ENCODE results near the gene PDLIM4.

DNA sequence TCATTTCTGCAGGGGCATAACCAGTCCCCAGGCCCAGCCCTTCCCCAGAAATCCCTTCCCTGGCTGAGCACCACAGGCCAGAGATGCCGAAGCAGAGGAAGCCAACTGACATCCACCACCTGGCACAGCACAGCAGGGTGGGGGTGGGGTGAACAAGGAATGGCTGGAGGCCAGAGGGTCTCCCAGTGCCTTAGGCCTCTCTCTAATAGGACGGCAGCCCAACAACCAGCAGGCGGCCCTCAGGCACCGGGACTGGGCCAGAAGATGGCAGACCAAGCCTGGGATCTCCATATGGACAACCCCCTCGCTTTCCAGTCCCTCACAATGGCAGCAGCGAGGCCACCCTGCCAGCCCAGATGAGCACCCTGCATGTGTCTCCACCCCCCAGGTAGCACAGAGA lies 13.2 kb downstream of the PDLIM4 start:
- TF ChIP-seq HDAC2 (IDR thresholded peaks at IDR 0.05): no peak
- TF ChIP-seq, protein P1, sequence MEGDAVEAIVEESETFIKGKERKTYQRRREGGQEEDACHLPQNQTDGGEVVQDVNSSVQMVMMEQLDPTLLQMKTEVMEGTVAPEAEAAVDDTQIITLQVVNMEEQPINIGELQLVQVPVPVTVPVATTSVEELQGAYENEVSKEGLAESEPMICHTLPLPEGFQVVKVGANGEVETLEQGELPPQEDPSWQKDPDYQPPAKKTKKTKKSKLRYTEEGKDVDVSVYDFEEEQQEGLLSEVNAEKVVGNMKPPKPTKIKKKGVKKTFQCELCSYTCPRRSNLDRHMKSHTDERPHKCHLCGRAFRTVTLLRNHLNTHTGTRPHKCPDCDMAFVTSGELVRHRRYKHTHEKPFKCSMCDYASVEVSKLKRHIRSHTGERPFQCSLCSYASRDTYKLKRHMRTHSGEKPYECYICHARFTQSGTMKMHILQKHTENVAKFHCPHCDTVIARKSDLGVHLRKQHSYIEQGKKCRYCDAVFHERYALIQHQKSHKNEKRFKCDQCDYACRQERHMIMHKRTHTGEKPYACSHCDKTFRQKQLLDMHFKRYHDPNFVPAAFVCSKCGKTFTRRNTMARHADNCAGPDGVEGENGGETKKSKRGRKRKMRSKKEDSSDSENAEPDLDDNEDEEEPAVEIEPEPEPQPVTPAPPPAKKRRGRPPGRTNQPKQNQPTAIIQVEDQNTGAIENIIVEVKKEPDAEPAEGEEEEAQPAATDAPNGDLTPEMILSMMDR (IDR thresholded peaks at IDR 0.05): no peak
- no peak for TF ChIP-seq ZFP36 (IDR thresholded peaks at IDR 0.05; ENCODE audit: borderline replicate concordance, partially characterized antibody)
- TF ChIP-seq, protein P2, sequence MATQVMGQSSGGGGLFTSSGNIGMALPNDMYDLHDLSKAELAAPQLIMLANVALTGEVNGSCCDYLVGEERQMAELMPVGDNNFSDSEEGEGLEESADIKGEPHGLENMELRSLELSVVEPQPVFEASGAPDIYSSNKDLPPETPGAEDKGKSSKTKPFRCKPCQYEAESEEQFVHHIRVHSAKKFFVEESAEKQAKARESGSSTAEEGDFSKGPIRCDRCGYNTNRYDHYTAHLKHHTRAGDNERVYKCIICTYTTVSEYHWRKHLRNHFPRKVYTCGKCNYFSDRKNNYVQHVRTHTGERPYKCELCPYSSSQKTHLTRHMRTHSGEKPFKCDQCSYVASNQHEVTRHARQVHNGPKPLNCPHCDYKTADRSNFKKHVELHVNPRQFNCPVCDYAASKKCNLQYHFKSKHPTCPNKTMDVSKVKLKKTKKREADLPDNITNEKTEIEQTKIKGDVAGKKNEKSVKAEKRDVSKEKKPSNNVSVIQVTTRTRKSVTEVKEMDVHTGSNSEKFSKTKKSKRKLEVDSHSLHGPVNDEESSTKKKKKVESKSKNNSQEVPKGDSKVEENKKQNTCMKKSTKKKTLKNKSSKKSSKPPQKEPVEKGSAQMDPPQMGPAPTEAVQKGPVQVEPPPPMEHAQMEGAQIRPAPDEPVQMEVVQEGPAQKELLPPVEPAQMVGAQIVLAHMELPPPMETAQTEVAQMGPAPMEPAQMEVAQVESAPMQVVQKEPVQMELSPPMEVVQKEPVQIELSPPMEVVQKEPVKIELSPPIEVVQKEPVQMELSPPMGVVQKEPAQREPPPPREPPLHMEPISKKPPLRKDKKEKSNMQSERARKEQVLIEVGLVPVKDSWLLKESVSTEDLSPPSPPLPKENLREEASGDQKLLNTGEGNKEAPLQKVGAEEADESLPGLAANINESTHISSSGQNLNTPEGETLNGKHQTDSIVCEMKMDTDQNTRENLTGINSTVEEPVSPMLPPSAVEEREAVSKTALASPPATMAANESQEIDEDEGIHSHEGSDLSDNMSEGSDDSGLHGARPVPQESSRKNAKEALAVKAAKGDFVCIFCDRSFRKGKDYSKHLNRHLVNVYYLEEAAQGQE (IDR thresholded peaks at IDR 0.05): no peak
- TF ChIP-seq POLR2A (IDR thresholded peaks at IDR 0.05; ENCODE audit: low read length): no peak
- TF ChIP-seq MAZ (IDR thresholded peaks at IDR 0.05; ENCODE audit: borderline replicate concordance, low read depth, low read length): no peak
- no peak for TF ChIP-seq PHF8 (IDR thresholded peaks at IDR 0.05; ENCODE audit: borderline replicate concordance, low read depth)
- no peak for TF ChIP-seq EP300 (IDR thresholded peaks at IDR 0.05)
- no peak for TF ChIP-seq EHMT2 (IDR thresholded peaks at IDR 0.05; ENCODE audit: low read depth)
- TF ChIP-seq MAFK (IDR thresholded peaks at IDR 0.05; ENCODE audit: partially characterized antibody): no peak

Data from A549 (cell line).